H1 (cell line): ENCODE measurements around the gene PTCD3. TPM values are rescaled to one million over a fixed set of nuclear protein-coding genes. Genes with fewer than 3 reads are reported as not detected.

Experiments used
- CTCF ChIA-PET: fragments of 300-600 bp; sonication (Branson Sonifier 250); formaldehyde crosslinking; loops from one replicate; lab custom pipeline; 2021; ENCODE audit not compliant: partially characterized antibody; lab: Charles Lee
- POLR2A ChIA-PET: fragments of 300-600 bp; sonication (Branson Sonifier 250); formaldehyde crosslinking; loops from one replicate; lab custom pipeline; 2021; ENCODE audit warnings: inconsistent platforms; ENCODE audit not compliant: partially characterized antibody; lab: Charles Lee
- DNase-seq, 2 experiments: peaks; one replicate each; pipeline versions ENCODE4 v3.0.0 to v3.0.0-alpha.2; 2010 to 2022; ENCODE audit warnings: low spot score in 2 of 2, low read depth in 1 of 2, mixed read lengths in 1 of 2
- FAIRE-seq: peaks from 2 replicates; lab custom pipeline; 2011; peaks lifted over from hg19 to GRCh38; lab: Jason Lieb, UNC
- H2AFZ ChIP-seq: 2 replicates; pipeline ENCODE4 v1.8.1; 2012; ENCODE audit warnings: low read length, inconsistent platforms
- H2AK5ac ChIP-seq: 2 replicates; pipeline ENCODE4 v1.6.1; 2013; ENCODE audit warnings: low read depth, low read length
- H2BK120ac ChIP-seq: replicated peaks from 2 replicates; pipeline ENCODE3; 2013; ENCODE audit warnings: low read depth, low read length, inconsistent platforms
- H2BK12ac ChIP-seq: 2 replicates; pipeline ENCODE4 v1.6.1; 2013; ENCODE audit warnings: low read depth, low read length
- H2BK15ac ChIP-seq: 2 replicates; pipeline ENCODE4 v1.6.1; 2013; ENCODE audit warnings: low read length
- H2BK20ac ChIP-seq: 2 replicates; pipeline ENCODE4 v1.6.1; 2013; ENCODE audit warnings: low read length
- H2BK5ac ChIP-seq: 2 replicates; pipeline ENCODE4 v1.6.1; 2013; ENCODE audit warnings: low read depth, low read length
- H3K14ac ChIP-seq: 2 replicates; pipeline ENCODE4 v1.6.1; 2013; ENCODE audit warnings: inconsistent platforms; ENCODE audit not compliant: insufficient read length
- H3K18ac ChIP-seq: 2 replicates; pipeline ENCODE4 v1.6.1; 2013; ENCODE audit warnings: low read length; ENCODE audit errors: extremely low read depth
- H3K23ac ChIP-seq: 2 replicates; pipeline ENCODE4 v1.6.1; 2013; ENCODE audit warnings: inconsistent platforms; ENCODE audit not compliant: insufficient read length
- H3K23me2 ChIP-seq: 2 replicates; pipeline ENCODE4 v1.6.1; 2013; ENCODE audit warnings: low read depth, low read length
- H3K27ac ChIP-seq: 2 replicates; pipeline ENCODE4 v1.6.1; 2011; ENCODE audit warnings: low read depth, low read length, inconsistent platforms
- H3K27me3 ChIP-seq, 4 experiments: replicated peaks in 1 of 4; 1 replicate in 1 of 4; 2 replicates in 3 of 4; pipeline versions ENCODE4 v1.6.1 to v1.8.1; 2011 to 2013; ENCODE audit warnings: low read length in 3 of 4, mild to moderate bottlenecking in 3 of 4, inconsistent platforms in 2 of 4, mixed read lengths in 2 of 4, moderate library complexity in 1 of 4; ENCODE audit not compliant: control insufficient read depth in 3 of 4, insufficient read depth in 3 of 4; ENCODE audit errors: extremely low read depth in 1 of 4
- H3K36me3 ChIP-seq, 4 experiments: 2 replicates each; pipeline versions ENCODE4 v1.6.1 to v1.8.1; 2011 to 2013; ENCODE audit warnings: mild to moderate bottlenecking in 4 of 4, low read length in 3 of 4, moderate library complexity in 2 of 4, control low read depth in 1 of 4, inconsistent platforms in 1 of 4; ENCODE audit not compliant: insufficient read depth in 4 of 4, control insufficient read depth in 2 of 4
- H3K4ac ChIP-seq: replicated peaks from 2 replicates; pipeline ENCODE3; 2013; ENCODE audit warnings: low read length, low read depth, mixed read lengths, inconsistent platforms; ENCODE audit not compliant: insufficient read length
- H3K4me1 ChIP-seq, 4 experiments: replicated peaks in 1 of 4; 1 replicate in 1 of 4; 2 replicates in 3 of 4; pipeline versions ENCODE4 v1.6.1 to v1.8.1; 2011 to 2013; ENCODE audit warnings: low read length in 3 of 4, inconsistent platforms in 2 of 4, mixed read lengths in 1 of 4; ENCODE audit not compliant: insufficient read depth in 4 of 4, control insufficient read depth in 3 of 4
- H3K4me2 ChIP-seq, 2 experiments: 2 replicates each; pipeline versions ENCODE4 v1.6.1 to v1.8.1; 2011 to 2013; ENCODE audit warnings: low read depth in 2 of 2, low read length in 2 of 2, control low read depth in 1 of 2, inconsistent platforms in 1 of 2, mild to moderate bottlenecking in 1 of 2; ENCODE audit not compliant: insufficient read depth in 1 of 2
- H3K4me3 ChIP-seq, 4 experiments: fragments of 200-600, 300-600 bp in 1 of 4; sonication (generic), shearing (Covaris generic), sonication (Bioruptor Twin) in 1 of 4; 2 replicates each; pipeline versions ENCODE4 v1.5.1 to v1.8.1; 2011 to 2016; ENCODE audit warnings: low read length in 4 of 4, low read depth in 3 of 4, control low read depth in 2 of 4, inconsistent platforms in 2 of 4, mild to moderate bottlenecking in 2 of 4, mixed read lengths in 1 of 4, moderate library complexity in 1 of 4; ENCODE audit not compliant: insufficient read depth in 2 of 4; ENCODE audit errors: extremely low read depth in 1 of 4
- H3K56ac ChIP-seq: replicated peaks from 2 replicates; pipeline ENCODE3; 2013; ENCODE audit warnings: low read depth, mild to moderate bottlenecking, mixed read lengths, low read length, inconsistent platforms; ENCODE audit not compliant: insufficient read length
- H3K79me1 ChIP-seq: 2 replicates; pipeline ENCODE4 v1.6.1; 2013; ENCODE audit warnings: low read depth, low read length, control low read depth
- H3K79me2 ChIP-seq, 2 experiments: 2 replicates each; pipeline versions ENCODE4 v1.6.1 to v1.8.1; 2012 to 2013; ENCODE audit warnings: low read length in 2 of 2, mild to moderate bottlenecking in 2 of 2, inconsistent platforms in 1 of 2; ENCODE audit not compliant: insufficient read depth in 2 of 2, control insufficient read depth in 1 of 2
- H3K9ac ChIP-seq, 4 experiments: replicated peaks in 1 of 4; 1 replicate in 1 of 4; 2 replicates in 3 of 4; pipeline versions ENCODE4 v1.6.1 to v1.8.1; 2011 to 2013; ENCODE audit warnings: low read depth in 3 of 4, low read length in 3 of 4, control low read depth in 2 of 4, mild to moderate bottlenecking in 2 of 4, moderate library complexity in 2 of 4, inconsistent platforms in 1 of 4; ENCODE audit errors: extremely low read depth in 1 of 4
- H3K9me3 ChIP-seq, 2 experiments: 2 replicates each; pipeline versions ENCODE4 v1.6.1 to v1.8.1; 2012 to 2013; ENCODE audit warnings: mild to moderate bottlenecking in 2 of 2, moderate library complexity in 2 of 2, control low read depth in 1 of 2, inconsistent platforms in 1 of 2, low read depth in 1 of 2, low read length in 1 of 2, mixed read lengths in 1 of 2; ENCODE audit not compliant: insufficient read depth in 2 of 2
- H4K20me1 ChIP-seq, 2 experiments: replicated peaks in 1 of 2; 2 replicates each; pipeline versions ENCODE3 to v1.8.1; 2011 to 2013; ENCODE audit warnings: inconsistent platforms in 2 of 2, low read length in 2 of 2, mild to moderate bottlenecking in 1 of 2; ENCODE audit not compliant: insufficient read depth in 2 of 2, control insufficient read depth in 1 of 2
- H4K5ac ChIP-seq: 2 replicates; pipeline ENCODE4 v1.6.1; 2013; ENCODE audit warnings: low read length, low read depth, mixed read lengths, inconsistent platforms; ENCODE audit not compliant: insufficient read length
- H4K8ac ChIP-seq: 2 replicates; pipeline ENCODE4 v1.8.0; 2013; ENCODE audit warnings: mild to moderate bottlenecking, moderate library complexity, low read length, inconsistent platforms; ENCODE audit not compliant: insufficient read depth; ENCODE audit errors: extremely low read depth
- H4K91ac ChIP-seq: replicated peaks from 2 replicates; pipeline ENCODE3; 2013; ENCODE audit warnings: low read length, mixed read lengths, inconsistent platforms; ENCODE audit not compliant: insufficient read length
- ASH2L ChIP-seq: fragments of 200-600, 300-600 bp; sonication (generic); IDR thresholded peaks from one replicate; pipeline ENCODE4 v1.7.1; 2017; ENCODE audit warnings: low read length
- CTBP2 ChIP-seq: IDR thresholded peaks from 2 replicates; pipeline ENCODE4 v1.7.0; 2011; ENCODE audit warnings: borderline replicate concordance, mild to moderate bottlenecking, moderate library complexity, mixed read lengths, low read length; ENCODE audit not compliant: insufficient read depth, insufficient read length
- WGBS, 2 experiments: shearing (Covaris generic) in 1 of 2; methylation state at CpG; one replicate each; pipeline versions ENCODE4 v1.1.6 to v1.1.7; 2013 to 2015; ENCODE audit warnings: low lambda C conversion rate in 2 of 2, mixed read lengths in 2 of 2, inconsistent platforms in 1 of 2, low coverage in 1 of 2, missing lambda C conversion rate in 1 of 2; ENCODE audit not compliant: insufficient replicate concordance in 2 of 2, insufficient coverage in 1 of 2, insufficient read length in 1 of 2; ENCODE audit errors: extremely low coverage in 1 of 2, missing lambda C conversion rate in 1 of 2; 5-methylcytosine and 5-hydroxymethylcytosine counted together
- polyA plus RNA-seq, 7 experiments: library from polyadenylated mRNA; depleted of rRNA in 3 of 7; stranded (reverse) in 5 of 7; unstranded in 2 of 7; fragments of >200 nt in 5 of 7; fragments of 200-250 nt in 2 of 7; gene quantifications; 1 replicate in 5 of 7; 2 replicates in 1 of 7; 4 replicates in 1 of 7; pipeline versions ENCODE4 v1.2.1 to v1.2.3, GENCODE V29; 2011 to 2013; ENCODE audit warnings: missing spikeins in 2 of 7, mixed read lengths in 2 of 7
- small RNA-seq: library from polyadenylated mRNA; stranded (forward); fragments of <200 nt; extraction: miRNeasy Mini kit (QIAGEN cat#:217004); gene quantifications from one replicate; pipeline ENCODE3, GENCODE V24; 2013; ENCODE audit not compliant: insufficient read depth
- total RNA-seq: library from RNA; stranded (reverse); fragmentation: NEBNext Ultra II Directional; extraction: Animal tissue kit (Norgen Biotek cat#: 25700); gene quantifications from 2 replicates; pipeline ENCODE4 v1.2.1, GENCODE V29; 2021

PTCD3 gene
- total and polyA plus RNA-seq, 2 of the 8 experiments (the other 6 are each of a cell fraction or from before 2014, with no cell fraction given), result 64.3 to 192 TPM

GRCh38 chr2:86189782-86190416 is 83.9 kb downstream of the PTCD3 start:
- Histone ChIP-seq H2BK15ac (no peak overlapping the region), H4K8ac (no peak overlapping the region), H3K27me3 (no peaks in the 10 kb centered on the region), H3K27ac (no peak overlapping the region), H2BK20ac (no peak overlapping the region), H3K18ac (no peak overlapping the region), H3K4me2 (no peak overlapping the region), H3K23me2 (no peaks in the 10 kb centered on the region), H2AFZ (no peak overlapping the region), H3K79me2 (peaks cover 38 to 95% of the 10 kb centered on the region in 2 experiments), H3K4me3 (no peak overlapping the region), H2BK120ac (no peak overlapping the region), H3K9ac (no peak overlapping the region), H3K4me1 (peaks cover 0 to 4% (median under 1%) of the 10 kb centered on the region in 4 experiments; a peak in 1 of 7 replicates), H4K5ac (no peak overlapping the region), H3K79me1 (peaks cover 8% of the 10 kb centered on the region), H2AK5ac (no peak overlapping the region), H2BK5ac (no peak overlapping the region), H4K20me1 (peaks cover 3 to 13% of the 10 kb centered on the region in 2 experiments), H3K14ac (no peak overlapping the region), H3K9me3 (no peaks in the 10 kb centered on the region), H4K91ac (no peak overlapping the region), H2BK12ac (no peak overlapping the region), H3K36me3 (peaks cover 0 to 4% (median 2%) of the 10 kb centered on the region in 4 experiments; a peak in 1 of 8 replicates), H3K56ac (no peak overlapping the region), H3K23ac (no peak overlapping the region), H3K4ac (no peak overlapping the region)
- CTCF ChIA-PET, result no interaction called here
- FAIRE-seq (no peak), DNase-seq (no peak)
- TF ChIP-seq CTBP2 (no peak), ASH2L (no peak)
- POLR2A ChIA-PET, result interaction anchor here (1.4 kb wide), 1 partner anchor 33 kb away, joined by 4 read pairs; no protein-coding TSS in a partner anchor
- 97% methylated on average over 7 of the region's 7 CpGs; no CpG with 5 or more reads in 1 of the 2 experiments for WGBS, 2 experiments

Small RNA genes lying within 50 kb of the gene (small RNA-seq; reads per million reads assigned to genes)
- not detected for gene RF00019
- 47.5 reads per million, percentile 96 among the genes with 10 or more reads in this experiment for gene SNORD94

Other genes starting within 250 kb of the PTCD3 start
- 3.0 and 4.5 TPM in 2 replicates for gene ST3GAL5, start 217.2 kb upstream of the PTCD3 start, total RNA-seq
- 1.6 and 1.9 TPM in 2 replicates for gene ST3GAL5, start 217.2 kb upstream of the PTCD3 start, polyA plus RNA-seq (2011; rRNA removed)
- gene POLR1A, start 349 bp upstream of the PTCD3 start, total RNA-seq, result 58.1 and 58.2 TPM in 2 replicates
- gene POLR1A, start 349 bp upstream of the PTCD3 start, polyA plus RNA-seq (2011; rRNA removed), result 8.9 and 9.6 TPM in 2 replicates
- 103 and 105 TPM in 2 replicates for gene IMMT, start 89.2 kb downstream of the PTCD3 start, total RNA-seq
- gene IMMT, start 89.2 kb downstream of the PTCD3 start, polyA plus RNA-seq (2011; rRNA removed), result 28.9 and 37.7 TPM in 2 replicates
- gene MRPL35, start 93.2 kb downstream of the PTCD3 start, total RNA-seq, result 42.3 and 44.5 TPM in 2 replicates
- gene MRPL35, start 93.2 kb downstream of the PTCD3 start, polyA plus RNA-seq (2011; rRNA removed), result 32.4 and 51.2 TPM in 2 replicates
- 1.5 TPM in 2 replicates for gene REEP1, start 231.4 kb downstream of the PTCD3 start, total RNA-seq
- 0.44 and 0.74 TPM in 2 replicates for gene REEP1, start 231.4 kb downstream of the PTCD3 start, polyA plus RNA-seq (2011; rRNA removed)